Left forelimb (tissue), 1 donor: ENCODE data around the gene COMT.
A peak's percentile ranks its signal among the peaks of the same experiment; 100 is the strongest.

ENCODE experiments used
- DNase-seq: peaks from one replicate; pipeline ENCODE4 v3.0.0-alpha.2; 2018; ENCODE audit warnings: low spot score

Gene COMT

DNA sequence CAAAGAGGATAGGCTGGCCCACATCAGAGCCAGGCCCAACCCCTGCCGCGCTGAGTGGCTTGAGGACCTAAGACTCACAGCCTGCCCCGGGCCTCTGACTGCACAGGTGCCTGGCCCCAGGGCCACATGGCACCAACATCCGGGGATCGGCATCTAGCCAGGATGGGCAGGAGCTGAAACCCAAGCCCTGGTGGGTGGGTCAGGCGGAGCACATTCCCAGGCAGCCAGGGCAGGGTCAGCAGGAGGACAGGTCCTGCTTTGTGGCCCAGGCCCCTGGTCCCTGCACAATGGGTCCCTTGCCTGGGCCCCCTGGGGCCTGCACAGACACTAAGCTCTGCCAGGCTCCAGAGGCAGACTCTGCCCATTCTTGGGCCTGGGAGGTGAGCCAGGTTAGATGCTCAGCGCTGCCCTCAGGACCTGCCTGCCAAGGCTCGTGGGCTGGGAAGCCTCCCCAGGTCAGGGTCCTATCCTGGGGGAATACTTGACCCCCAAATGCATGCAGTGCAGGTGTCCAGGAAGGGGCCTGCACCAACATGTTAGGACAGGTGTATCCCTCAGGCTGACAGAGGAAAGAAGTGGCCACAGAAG, 41.5 kb downstream of the COMT start:
- DNase-seq: no peak

DNA sequence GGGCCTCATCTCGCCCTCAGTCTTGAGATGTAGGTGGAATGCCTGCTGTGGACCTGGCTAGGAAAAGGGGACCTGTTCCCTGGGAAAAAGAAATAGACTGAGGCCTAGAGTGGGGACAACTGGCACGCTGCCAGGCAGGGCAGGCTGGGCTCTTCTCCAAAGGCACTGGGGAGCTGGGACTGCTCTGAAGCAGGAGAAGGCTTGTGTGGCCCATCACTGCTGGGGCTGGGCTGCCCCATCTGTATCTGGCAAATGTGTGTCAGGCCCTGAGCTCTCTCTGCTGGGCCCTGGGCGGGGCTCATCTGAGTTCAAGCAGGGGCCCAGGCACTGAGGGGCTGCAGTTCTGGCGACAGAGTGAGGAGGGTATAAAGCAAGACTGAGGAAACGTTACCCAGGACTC, 42.2 kb downstream of the COMT start:
- no peak for DNase-seq

DNA sequence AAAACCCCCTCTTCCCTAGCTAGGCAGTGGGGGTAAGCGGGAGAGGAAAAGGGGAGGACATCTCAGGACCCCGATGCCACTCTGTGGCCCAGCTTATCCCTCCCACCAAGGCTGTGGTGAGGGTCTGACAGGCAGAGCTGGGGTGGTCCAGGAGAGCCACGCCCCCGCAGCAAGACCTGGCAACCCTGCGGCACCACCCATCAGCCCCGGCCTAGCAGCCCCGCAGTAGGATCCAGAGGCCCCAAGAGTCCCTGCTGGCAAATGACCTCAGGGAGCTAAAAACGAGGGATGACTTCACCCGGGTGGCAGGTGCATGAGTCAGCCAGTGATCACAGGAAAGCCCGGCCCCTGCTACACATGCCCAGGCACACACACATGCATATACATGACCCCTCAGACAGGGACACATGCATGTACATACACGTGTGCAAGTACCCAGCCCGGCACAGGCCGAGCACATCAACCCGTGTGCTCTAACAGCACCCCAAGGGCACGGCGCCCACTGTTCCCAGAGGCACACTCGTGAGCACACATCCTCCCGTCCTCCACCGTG, 42.7 kb downstream of the COMT start:
- DNase-seq: no peak

DNA sequence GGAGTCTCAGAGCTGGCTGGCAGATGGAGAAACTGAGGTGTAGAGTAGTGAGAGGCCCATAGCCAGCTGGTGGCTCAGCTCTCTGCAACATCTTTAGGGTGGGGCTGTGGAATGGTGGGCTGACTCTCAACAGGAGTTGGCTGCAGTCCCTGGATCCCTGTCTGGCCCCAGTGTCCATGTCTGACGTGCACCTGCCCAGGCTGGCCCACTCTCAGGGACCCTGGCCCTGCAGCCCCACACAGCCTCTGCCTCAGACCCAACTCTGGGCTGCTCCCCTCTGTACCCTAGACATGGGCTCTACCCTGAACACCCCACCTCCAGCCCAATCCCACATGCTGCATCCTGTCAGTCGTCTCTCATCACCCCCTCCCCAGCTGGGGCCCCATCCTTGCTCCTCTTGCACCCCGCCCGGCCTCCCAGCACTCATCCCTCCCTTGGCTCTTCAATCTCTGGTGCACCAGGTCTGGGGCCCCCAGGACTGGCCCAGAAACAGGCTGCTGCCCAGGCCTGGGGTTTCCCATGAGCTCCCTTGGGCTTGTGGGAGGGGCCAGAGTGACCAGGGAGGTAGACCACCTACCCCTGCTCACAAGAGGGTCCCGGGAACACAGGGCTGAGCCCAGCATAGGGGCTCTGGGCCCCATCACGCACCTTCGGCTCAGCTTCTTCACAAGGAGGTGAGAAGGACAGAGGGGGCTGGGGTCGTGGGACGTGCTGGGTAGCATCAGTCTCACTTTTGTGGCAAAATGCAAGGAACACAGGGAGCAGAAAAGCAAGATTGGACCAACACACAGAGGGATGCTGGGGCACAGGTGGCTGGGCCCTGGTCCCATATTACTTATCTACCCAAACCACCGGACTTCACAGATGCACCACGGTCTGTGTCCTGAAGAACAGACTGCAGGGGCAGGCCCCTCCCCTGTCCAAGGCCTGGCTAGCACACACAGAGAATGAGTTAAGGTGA, 43.6 kb downstream of the COMT start:
- DNase-seq: no peak

DNA sequence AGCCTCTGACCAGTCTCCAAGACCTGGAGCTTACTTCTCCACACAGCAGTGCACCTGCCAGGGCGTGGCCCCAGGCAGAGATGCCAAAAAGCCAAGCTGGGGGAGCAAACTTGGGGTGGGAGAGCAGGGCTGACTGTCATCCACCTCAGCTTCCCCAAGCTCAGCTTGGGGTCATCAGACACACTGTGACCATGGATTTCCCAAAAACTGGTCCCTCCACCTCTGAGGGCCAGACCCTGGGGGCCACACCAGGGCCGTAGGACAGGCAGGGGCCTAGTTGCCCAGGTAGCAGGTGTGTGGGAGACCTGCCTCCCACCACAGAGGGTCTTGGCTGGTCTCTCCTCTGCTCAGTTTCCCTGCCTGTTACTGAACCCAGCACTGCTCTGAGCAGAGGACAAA, 44.4 kb downstream of the COMT start:
- no peak for DNase-seq

DNA sequence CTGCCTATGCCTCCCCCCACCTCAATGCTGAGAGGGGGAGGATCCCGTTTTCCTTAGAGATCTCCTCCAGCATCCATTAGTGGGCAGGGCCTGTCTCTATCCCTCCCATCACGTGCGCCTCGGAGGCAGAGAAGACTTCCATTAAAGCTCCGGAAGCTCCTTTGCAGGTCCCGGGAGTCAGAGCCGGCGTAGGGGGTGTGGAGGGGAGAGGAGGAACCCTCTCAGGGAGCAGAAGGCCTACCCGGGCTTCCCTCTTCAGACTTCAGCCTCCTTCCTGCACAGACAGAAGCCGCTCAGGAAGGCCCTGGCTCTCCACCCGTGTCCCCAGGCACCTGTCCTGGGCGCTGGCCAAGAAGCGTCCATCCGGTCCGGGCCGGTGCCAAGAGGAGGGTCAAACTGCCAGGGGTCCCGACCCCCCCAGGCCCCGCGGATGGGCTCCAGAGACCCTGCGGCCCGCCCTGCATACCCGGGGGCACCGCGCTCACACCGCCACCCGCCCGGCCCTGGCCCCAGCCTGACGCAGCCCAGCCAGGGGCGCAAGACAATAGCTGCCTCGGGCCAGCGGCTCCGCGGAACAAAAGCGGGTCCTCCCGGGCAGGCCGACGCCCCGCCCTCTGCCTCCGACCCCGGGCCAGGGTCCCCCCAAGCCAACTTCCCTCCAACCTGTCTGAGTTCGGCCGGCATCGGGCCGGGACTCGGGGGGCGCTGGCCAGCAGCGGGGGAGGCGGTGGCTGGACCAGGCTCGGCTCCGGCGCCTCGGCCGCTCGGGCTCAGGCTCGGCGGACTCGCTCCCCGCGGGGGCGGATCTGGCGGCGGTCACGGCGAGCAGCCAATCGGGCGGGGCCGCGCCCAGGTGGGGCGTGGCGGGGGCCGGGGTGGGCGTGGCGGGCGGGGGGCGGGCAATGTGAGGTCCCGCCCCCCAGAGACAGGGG, 45.1 kb downstream of the COMT start:
- peak; percentile 92 for DNase-seq

DNA sequence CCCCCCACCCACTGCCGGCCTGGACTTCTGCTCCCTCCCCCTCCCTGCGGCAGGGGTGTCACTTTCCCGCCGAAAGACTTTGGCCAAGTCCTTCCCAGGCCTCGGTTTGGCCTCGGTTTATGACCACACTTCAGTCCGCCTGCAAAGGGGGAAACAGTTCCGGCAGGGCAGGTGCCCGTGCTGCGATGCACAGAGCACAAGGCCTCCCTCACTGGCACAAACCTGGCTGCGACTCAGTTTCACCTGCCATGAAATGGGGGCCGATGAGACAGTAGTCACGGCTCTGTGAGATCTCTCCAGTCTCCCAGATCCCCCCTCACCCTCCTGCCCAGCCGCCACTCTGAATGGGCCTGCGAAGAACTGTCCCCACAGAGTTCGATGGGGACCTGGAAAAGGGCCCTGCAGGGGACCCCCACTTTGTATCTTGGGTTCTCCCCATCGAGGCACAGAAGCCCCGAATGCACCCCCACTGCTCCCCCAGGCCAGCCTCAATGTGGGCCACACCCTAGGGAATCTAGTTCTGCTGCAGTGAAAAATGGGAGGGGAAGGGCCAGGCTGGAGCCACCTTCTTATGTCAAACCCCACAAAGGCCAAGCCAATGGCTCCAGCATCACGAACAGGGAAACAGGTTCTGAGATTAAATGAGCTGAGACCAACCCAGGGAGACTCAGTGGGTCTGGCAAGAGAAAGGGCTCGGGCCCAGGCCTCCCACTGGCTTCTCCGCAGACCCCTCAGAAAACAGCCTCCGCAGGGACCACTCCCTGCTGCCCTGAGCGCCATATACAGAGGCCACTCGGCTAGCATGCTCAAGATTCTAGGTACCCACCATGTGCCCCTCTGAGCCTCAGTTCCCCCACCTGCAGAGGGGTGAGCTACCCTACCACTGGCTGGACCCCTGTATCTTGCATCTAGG, 46.1 kb downstream of the COMT start:
- DNase-seq: no peak

DNA sequence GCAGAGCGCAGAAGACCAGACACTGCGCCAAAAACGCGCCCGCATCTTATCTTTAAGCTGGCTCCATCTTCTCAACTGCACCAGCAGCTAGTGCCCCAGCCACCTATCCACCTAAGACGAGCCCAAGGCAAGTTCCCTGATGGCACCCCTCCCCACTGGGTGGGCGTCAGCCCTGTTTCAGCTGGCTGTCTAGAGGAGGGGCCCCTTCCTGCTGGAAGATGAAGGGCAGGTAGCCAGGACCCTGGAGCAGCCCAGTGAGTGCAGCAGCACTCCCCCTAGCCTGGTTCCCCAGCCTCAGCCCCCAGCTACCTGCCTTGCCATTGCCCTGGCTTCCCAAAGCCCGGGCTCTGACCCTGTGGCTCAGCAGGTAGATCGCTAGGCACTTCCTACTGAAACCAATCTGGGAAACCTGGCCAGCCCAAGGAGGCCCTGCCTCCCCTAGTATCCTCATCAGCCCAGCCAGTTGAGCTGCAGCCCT, 46.8 kb downstream of the COMT start:
- no peak for DNase-seq

DNA sequence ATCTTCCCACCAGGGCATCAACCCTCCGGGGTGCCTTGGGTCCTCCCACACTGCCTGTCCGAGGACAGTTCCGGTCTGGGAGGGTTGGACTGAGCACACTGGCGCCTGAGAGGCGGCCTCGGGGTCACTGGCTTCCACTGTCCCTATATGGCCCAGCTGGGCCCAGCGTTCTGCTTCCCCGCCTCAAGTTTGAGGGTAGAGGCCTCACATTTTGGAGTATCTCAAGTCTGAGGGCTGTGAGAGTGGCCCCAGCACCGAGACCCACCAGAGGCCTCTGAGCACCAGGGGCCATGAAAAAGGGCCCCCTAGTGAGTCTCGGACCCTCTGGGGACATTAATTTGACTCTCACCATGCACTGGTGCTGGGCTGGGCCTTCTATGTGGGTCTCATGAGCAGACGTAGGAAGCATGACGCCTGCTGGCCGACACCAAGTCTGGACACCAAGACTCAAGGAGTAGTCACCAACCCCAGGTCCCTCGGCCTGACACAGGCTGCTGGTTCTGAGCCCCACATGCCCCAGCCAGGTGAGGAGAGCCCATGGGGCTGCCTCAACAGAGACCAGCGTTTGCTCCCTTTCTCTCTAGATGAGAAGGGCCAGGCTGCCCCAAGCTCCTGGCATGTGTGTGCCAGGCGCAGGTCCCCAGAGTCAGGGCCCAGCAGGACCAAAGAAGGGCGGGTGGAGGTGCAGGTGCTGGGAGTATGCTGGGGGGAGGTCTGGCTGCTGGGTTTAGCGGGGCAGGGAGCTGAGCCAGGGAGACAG, 47.6 kb downstream of the COMT start:
- no peak for DNase-seq

DNA sequence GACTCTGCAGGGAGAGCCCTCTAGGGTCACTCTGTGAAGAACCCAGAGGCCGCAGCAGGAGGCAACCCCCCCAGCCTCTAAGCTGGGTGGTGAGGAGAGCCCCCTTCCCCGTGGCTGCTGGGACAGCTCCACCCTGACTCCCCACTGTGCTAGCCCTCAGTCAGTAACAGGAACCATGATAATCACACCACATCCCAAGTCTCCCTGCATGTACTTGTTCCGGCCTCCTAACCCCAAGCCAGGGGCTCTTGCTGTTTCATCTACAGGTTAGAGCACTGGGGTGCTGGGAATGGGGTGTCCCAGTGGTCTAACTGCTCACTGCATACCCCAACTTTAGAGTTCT, 48.1 kb downstream of the COMT start:
- no peak for DNase-seq

DNA sequence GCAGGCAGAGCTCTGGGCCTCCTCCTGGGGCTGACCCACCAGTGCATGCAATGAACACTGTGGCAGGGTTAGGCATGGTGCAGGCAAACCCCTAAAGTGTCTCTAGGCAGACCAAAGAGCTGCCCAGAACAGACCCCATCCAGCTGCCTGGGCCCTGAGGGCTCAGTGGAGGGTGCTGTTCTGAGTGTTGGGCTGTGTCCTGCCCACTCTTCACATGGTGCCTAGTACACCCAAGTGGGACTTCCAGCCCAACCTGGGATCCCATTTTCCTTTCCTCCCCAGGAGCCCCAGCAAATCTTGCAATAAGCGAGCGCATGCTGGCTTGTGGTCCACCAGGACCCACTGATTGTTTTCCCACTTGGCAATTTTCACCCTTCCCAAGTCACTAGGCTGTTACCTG, 48.6 kb downstream of the COMT start:
- DNase-seq: no peak

DNA sequence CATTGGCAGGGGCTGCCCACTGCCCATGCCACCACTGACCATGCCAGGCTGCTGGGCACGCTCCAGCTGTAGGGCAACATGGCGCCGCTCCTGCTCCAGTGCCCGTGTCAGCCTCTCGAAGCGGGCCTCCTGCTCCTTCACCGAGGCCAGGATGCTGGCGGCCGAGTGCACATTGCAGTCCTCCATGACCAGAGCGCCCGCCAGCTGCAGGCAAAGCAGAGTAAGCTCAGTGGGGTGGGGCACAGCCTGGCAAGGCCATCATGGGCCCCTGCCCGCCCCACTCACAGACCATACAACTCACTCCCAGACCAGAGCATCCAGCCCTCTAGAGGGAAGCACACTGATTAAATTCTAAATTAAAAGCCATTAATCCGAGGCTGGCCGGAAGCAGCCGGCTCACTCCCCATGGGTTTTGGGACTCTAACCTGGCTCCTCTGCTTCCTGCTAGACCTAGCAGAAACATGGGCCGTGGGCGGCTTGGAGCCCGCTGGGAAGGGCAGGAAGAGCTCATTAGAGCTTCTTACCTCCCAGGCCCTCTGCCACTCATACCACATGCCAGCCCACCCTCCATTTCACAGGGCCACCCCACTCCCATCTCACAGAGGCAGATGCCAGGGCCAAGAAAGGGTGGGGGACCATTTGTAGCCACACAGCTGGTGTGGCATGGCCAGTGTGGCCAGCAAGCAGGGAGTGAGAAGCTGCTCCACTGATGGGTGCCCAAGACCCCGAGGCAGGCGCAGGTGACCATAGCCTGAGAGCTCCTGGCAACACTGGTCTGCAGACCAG, 49.2 kb downstream of the COMT start:
- DNase-seq: no peak

DNA sequence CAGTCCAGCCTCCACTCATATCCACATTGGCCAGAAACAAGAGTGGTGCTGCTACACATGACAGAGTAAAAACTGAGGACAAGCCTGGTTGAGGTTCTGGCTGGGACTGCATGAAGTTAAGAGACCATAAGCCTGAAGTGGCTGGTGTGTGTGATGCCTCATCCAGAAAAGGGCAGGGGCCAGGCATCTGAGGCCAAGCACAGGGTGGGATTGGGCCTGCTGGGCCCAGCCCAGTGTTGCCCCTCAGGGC, 49.7 kb downstream of the COMT start:
- DNase-seq: no peak

DNA sequence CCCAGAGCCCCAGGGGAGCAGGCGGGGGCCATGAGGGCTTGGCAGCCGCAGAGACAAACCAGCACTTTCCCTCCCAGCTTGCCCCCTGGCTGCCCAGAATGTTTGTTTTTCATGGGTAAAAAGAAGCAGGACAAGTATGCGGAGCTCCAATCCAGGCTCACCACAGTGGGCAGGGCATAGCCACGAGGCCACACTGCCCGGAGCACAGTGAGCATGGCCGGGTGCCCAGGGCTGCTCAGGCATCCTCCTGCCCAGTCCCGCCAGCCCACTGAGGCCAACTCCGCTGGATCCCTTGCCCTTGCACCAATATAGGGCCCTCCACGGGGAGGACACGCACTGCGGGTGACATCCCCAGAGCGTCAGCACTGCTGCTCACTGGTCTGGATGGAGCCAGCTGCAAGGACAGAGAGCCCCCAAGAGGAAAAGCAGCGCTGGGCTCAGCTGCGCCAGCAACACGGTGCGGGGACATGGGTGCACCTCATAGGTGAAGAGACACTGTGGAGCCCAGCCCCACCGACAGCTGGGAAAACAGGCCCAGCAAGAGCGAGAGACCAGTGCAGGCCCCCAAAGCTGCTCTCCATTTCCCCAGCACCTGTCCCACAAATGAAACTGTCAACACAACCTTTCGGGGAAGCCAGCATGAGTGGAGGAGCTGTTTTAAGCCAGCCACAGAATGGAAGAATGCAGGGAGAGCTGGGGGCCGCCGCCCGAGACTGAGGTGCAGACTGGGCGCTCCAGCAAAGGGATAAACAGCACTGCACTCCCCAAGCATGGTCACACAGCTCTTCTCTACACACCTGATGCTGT, 50.3 kb downstream of the COMT start:
- DNase-seq: no peak

DNA sequence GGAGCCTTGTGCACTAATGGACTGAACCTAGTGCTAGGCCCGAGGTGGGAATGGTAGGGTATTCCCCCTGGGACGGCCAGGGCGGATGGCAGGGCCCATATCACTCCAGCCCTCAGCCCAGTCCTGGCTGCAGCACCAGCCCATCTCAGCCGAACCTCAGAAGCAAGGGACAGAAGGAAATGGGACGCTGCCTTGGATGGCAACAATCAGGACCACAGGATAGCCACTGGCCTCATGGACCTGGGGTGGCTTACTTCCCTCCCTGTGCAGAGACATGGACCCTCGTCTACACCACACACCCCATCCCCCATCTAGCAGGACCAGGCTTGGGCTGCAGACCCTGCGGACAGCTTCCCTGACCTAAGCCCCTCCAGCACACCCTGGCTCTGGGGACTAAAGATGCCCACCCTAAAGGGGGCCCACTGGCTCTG, 50.9 kb downstream of the COMT start:
- DNase-seq: no peak

DNA sequence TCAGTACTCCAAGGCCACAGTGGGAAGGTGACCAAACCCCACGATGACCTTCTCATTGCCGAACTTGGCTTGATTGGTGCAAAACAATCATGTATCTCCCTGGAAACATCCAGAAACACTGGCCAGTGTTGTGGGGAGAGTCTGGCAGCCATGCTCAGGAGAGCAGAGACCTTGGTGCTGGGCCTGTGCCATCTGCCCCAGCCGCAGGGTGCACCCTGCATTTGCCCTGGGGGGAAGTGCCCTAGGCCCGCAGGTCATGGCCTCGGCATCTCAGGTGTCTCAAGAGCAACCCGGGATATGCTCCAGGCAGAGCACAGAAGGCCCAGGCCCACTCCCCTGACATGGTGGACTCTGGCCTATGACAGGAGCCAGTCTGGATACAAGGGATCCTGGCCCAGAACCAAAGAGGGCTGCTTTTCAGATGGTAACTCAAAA, 51.4 kb downstream of the COMT start:
- DNase-seq: no peak

DNA sequence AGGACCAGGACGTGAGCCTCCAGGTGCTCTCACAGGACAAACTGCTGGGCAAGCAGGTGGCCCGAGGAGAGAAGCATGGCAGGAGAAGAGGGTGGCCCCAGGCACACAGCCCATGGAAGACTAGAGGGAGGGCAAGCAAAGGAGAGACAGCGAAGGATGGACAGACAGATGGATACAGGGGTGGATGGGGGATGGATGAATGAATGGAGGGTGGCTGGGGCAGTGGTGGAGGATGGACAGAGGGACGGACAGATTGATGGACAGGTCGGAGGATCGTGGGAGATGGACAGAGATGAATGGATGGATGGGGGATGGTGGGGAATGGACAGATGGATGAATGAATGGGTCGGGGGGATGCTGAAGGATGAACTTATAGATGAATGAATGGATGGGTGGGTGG, 52.4 kb downstream of the COMT start:
- no peak for DNase-seq

DNA sequence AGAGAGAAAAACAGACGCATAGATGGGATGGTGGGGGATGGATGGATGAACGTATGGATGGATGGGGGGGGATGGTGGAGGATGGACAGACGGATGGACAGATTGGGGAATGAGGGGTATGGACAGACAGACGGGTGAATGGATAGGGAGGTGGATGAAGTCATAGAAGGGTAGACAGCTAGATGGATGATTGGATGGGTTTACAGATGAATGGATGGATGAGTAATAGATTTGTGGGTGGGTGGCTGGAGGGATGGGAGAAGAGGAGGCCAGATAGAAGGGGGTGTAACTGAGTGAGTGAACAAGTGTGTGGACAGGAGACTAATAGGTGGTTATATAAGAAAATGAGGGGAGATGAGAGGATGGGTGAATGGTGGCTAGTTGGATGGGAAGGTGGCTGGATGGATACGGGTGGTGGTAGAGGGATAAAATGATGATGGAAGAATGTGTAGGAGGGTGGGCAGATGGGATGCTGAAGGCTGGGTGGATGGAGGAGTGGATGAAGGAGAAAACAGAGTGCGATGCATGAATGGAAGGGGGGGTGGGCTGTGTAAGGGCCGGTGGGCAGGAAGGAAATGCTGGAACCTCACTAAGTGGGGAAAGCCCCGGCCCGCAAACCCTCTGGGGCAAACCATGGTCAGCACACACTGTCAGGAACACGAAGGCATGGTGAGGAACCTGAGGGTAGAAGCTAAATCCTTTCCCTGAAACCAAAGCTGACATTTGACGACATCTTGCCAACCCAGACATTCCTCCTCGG, 53.5 kb downstream of the COMT start:
- no peak for DNase-seq
